Measurements from ENCODE around the gene CETP. TPM values are rescaled to one million over a fixed set of nuclear protein-coding genes. Genes with fewer than 3 reads are reported as not detected.
"Not testable (repeated sequence)": the region's sequence is repeated elsewhere in the genome, so short reads cannot be mapped to it uniquely, and the experiment has no call there.

The CETP gene
- total RNA-seq, 6 experiments from 2014 or later = 0.62 to 11.8 (median 4.7) TPM

DNA sequence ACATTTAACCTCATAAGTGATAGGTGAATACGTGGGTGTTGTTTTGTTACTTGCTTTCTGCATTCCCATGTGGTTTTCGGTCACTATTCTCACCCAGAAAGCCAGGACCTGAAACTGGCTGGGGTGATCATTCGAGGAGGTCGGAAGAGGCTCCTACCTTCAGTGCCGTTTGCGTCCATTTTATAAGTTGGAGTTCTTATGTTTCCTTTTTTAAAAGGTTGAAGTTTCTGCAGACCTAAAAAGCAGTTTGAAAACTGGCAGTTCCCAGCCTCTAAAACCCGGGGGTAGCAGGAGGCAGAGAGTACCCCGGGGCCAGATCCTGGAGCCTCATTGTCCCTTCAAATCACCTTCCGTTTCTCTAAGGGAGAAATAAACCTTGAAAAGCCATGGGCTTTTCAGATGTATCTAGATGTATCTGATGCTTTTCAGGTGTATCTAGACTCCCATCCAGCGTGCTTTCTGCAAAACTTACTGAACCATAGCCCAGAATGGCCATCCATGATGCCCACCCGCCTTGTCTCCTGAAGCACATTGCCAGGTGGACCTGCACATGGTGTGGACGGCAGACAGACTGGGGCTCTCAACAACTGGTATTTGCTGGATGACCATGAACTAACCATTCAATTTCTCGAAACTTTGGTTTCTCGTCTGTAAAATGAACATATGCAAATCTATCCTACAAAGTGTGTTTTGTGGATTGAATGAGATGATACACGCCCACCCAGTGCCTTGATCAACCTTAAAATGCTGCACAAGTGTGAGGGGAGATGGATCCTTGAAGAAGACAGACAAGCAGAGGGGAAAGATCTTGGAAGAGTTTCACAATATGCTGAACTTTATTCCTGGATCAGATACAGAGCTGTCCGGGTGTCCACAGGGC is 28.9 kb downstream of the CETP start:
- no peaks in the 10 kb centered on the region for H3K36me3 ChIP-seq
- WGBS (ENCODE audit: insufficient coverage, low coverage, low lambda C conversion rate, missing lambda C conversion rate) = 64% methylated on average over 13 of the region's 16 CpGs
- ATAC-seq = no peak
- DNase-seq = peak in 1 of 3 donors; percentile 27
- TF ChIP-seq, protein P1, sequence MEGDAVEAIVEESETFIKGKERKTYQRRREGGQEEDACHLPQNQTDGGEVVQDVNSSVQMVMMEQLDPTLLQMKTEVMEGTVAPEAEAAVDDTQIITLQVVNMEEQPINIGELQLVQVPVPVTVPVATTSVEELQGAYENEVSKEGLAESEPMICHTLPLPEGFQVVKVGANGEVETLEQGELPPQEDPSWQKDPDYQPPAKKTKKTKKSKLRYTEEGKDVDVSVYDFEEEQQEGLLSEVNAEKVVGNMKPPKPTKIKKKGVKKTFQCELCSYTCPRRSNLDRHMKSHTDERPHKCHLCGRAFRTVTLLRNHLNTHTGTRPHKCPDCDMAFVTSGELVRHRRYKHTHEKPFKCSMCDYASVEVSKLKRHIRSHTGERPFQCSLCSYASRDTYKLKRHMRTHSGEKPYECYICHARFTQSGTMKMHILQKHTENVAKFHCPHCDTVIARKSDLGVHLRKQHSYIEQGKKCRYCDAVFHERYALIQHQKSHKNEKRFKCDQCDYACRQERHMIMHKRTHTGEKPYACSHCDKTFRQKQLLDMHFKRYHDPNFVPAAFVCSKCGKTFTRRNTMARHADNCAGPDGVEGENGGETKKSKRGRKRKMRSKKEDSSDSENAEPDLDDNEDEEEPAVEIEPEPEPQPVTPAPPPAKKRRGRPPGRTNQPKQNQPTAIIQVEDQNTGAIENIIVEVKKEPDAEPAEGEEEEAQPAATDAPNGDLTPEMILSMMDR (IDR thresholded peaks at IDR 0.05) = no peak
- no peak for TF ChIP-seq POLR2A (IDR thresholded peaks at IDR 0.05)
- H3K9me3 ChIP-seq = no peaks in the 10 kb centered on the region
- H3K4me3 ChIP-seq = peak overlapping the region in 2 of 3 donors; percentile 63 to 76
- peaks cover 0 to 19% (median 0%) of the 10 kb centered on the region in 4 donors for H3K4me1 ChIP-seq
- intact Hi-C loops (cut with DNase I) = no loop called here
- no peaks in the 10 kb centered on the region for H3K27me3 ChIP-seq
- no peak overlapping the region for H3K27ac ChIP-seq

DNA sequence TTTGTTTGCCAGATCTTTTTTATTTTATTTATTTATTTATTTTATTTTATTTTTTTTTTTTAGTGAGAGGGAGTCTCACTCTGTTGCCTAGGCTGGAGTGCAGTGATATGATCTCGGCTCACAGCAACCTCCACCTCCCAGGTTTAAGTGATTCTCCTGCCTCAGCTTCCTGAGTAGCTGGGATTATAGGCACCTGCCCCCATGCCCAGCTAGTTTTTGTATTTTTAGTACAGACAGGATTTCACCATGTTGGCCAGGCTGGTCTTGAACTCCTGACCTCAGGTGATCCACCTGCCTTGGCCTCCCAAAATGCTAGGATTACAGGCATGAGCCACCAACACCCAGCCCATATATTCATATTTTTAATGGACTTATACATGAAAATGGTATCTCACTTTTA is 30.7 kb downstream of the CETP start:
- peaks cover 0 to 19% (median 0%) of the 10 kb centered on the region in 4 donors for H3K4me1 ChIP-seq
- ATAC-seq; H3K9me3 ChIP-seq; H3K27me3 ChIP-seq; H3K36me3 ChIP-seq; H3K4me3 ChIP-seq; H3K27ac ChIP-seq; intact Hi-C loops (cut with DNase I): not testable (repeated sequence)
- 88% methylated on average over 1 of the region's 1 CpG for WGBS (ENCODE audit: insufficient coverage, low coverage, low lambda C conversion rate, missing lambda C conversion rate)
- peak in 1 of 3 donors; percentile 26 for DNase-seq

DNA sequence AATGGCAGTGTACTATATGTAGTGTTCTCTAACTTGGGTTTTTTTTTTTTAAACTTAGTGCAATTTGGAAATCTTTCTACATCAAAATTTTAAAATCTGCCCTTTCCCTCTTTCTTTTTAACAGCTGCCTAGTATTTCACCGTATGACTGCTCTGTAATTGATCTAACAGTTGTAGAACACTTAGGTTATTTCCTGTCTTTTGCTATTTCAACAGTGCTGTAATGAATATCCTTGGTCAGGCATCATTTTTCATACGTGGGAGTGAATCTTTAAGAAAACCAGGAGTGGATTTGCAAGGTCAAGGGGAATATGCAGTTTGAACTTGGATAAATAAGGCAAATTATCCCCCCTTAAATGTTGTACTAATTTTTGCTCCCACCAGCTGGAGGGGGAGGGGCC is 31.5 kb downstream of the CETP start:
- DNase-seq (no peak), ATAC-seq (no peak)
- no peak overlapping the region for H3K27ac ChIP-seq
- TF ChIP-seq, protein P1 (IDR thresholded peaks at IDR 0.05) = no peak
- TF ChIP-seq POLR2A (IDR thresholded peaks at IDR 0.05) = no peak
- no peaks in the 10 kb centered on the region for H3K27me3 ChIP-seq
- peaks cover 0 to 19% (median 0%) of the 10 kb centered on the region in 4 donors for H3K4me1 ChIP-seq
- 33% methylated on average over 2 of the region's 2 CpGs for WGBS (ENCODE audit: insufficient coverage, low coverage, low lambda C conversion rate, missing lambda C conversion rate)
- intact Hi-C loops (cut with DNase I) = no loop called here
- no peak overlapping the region for H3K4me3 ChIP-seq
- no peaks in the 10 kb centered on the region for H3K36me3 ChIP-seq
- no peaks in the 10 kb centered on the region for H3K9me3 ChIP-seq

DNA sequence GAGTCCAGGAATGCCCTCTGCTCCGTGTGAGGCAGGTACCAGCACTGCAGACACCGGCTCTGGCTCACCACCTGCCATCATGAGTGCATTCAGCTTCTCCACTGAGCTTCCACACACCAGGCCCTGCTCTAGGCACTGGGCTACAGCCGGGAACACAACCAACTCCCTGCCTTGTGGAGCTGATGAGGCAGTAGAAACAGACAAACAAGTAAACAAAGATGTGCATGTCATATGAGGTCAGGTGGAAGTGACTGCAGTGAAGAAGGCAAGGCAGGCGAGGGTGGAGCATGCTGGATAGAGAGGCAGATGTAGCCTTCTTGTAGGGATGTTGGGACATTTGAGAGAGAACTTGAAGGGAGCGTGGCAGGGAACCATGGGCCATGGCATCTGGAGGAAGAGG is 32.6 kb downstream of the CETP start:
- H3K9me3 ChIP-seq = no peaks in the 10 kb centered on the region
- intact Hi-C loops (cut with DNase I) = no loop called here
- no peaks in the 10 kb centered on the region for H3K36me3 ChIP-seq
- no peak overlapping the region for H3K4me3 ChIP-seq
- 64% methylated on average over 3 of the region's 5 CpGs for WGBS (ENCODE audit: insufficient coverage, low coverage, low lambda C conversion rate, missing lambda C conversion rate)
- ATAC-seq (no peak), DNase-seq (peak in 1 of 3 donors; percentile 39)
- H3K4me1 ChIP-seq = peaks cover 0 to 12% (median 0%) of the 10 kb centered on the region in 4 donors
- no peak overlapping the region for H3K27ac ChIP-seq
- H3K27me3 ChIP-seq = no peaks in the 10 kb centered on the region
- TF ChIP-seq, protein P1 (IDR thresholded peaks at IDR 0.05) = no peak
- no peak for TF ChIP-seq POLR2A (IDR thresholded peaks at IDR 0.05)

DNA sequence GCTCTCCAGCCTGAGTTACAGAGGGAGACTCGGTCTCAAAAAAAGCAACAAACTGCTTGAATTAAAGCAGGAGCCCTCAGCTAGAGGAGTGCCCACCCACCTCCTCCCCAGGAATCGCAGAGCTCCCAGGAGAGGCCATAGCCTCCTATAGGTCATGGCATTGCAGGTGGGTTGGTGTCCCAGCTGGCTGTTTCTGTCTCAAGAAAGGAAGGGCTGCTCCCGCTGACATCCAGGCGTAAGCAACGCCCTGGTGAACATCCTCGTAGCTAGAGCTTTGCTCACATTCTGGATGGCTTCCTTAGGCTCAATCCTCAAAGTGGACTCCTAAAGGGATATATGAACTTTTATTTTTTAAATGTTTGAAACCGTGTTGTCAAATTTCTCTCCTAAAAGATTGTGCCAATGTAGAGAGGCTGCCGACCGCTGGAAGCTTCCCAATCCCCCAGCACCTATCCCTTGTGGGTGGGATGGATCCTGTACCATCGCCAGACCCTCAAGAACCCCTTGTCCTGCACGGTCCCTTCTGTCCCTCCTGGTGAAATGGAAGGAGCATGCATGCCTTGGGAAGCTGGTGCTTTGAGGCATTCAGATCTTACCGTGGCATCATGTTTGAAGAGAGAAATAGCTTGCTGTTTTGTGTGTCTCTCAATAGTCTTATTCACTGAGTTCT is 33.5 kb downstream of the CETP start:
- H3K4me1 ChIP-seq = peaks cover 0 to 6% (median 0%) of the 10 kb centered on the region in 4 donors
- intact Hi-C loops (cut with DNase I) = no loop called here

More for the DNA sequence above, 33.5 kb downstream of the CETP start:
- Histone ChIP-seq H3K27me3 (no peaks in the 10 kb centered on the region), H3K36me3 (no peaks in the 10 kb centered on the region), H3K4me3 (no peak overlapping the region), H3K9me3 (no peaks in the 10 kb centered on the region), H3K27ac (no peak overlapping the region)
- no peak for TF ChIP-seq POLR2A (IDR thresholded peaks at IDR 0.05)
- TF ChIP-seq, protein P1 (IDR thresholded peaks at IDR 0.05) = no peak
- ATAC-seq = no peak
- WGBS (ENCODE audit: insufficient coverage, low coverage, low lambda C conversion rate, missing lambda C conversion rate) = 82% methylated on average over 8 of the region's 12 CpGs
- DNase-seq = peak in 1 of 3 donors; percentile 36

Measured in right lobe of liver (tissue), 6 donors.